ENCODE data around the gene PDK2. TPM values are rescaled to one million over a fixed set of nuclear protein-coding genes. Genes with fewer than 3 reads are reported as not detected.

Gene PDK2
- polyA plus RNA-seq, 3 donors = 103 to 125 (median 110) TPM

GRCh38 chr17:50122945-50123344 is 27.8 kb downstream of the PDK2 start:
- no peak for DNase-seq (ENCODE audit: extremely low read depth in 1 of 11, low read depth in 9 of 11, low spot score in 4 of 11)

GRCh38 chr17:50123649-50124349 is 28.6 kb downstream of the PDK2 start:
- DNase-seq (ENCODE audit: extremely low read depth in 1 of 11, low read depth in 9 of 11, low spot score in 4 of 11) = no peak

DNA sequence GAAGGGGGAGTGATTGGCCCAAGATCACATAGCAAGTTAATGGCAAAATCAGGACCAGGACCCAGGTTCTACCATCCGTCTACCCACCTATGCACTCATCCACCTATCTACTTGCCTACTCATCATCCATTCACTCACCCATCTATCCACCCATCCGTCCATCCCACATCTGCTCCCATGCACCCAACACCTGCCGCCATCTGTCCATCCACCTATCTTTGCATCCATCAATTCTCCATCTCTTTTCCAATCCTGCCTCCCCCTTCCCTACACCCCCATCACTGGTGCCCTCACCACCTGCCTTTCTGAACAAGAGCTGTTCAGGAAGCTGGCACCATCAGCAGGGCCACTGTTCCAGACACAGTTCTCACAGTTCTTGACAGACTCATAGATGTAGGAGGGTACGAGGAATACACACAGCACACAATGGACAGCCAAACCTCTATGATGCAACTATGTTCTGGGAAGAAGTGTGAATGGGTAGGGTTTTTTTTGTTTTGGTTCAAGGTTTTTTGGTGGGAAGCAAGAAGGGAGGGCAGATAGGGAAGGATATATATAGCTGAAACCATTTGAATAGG is 30.4 kb downstream of the PDK2 start:
- no peak for DNase-seq (ENCODE audit: extremely low read depth in 1 of 11, low read depth in 9 of 11, low spot score in 4 of 11)

- no peak for DNase-seq (ENCODE audit: extremely low read depth in 1 of 11, low read depth in 9 of 11, low spot score in 4 of 11)
Measured at GRCh38 chr17:50127697-50128361, 32.7 kb downstream of the PDK2 start.

GRCh38 chr17:50128441-50129352 is 33.5 kb downstream of the PDK2 start:
- DNase-seq (ENCODE audit: extremely low read depth in 1 of 11, low read depth in 9 of 11, low spot score in 4 of 11) = peak in 1 of 11 donors; percentile 42

GRCh38 chr17:50129353-50129727 is 34.2 kb downstream of the PDK2 start:
- DNase-seq (ENCODE audit: extremely low read depth in 1 of 11, low read depth in 9 of 11, low spot score in 4 of 11) = no peak

DNA sequence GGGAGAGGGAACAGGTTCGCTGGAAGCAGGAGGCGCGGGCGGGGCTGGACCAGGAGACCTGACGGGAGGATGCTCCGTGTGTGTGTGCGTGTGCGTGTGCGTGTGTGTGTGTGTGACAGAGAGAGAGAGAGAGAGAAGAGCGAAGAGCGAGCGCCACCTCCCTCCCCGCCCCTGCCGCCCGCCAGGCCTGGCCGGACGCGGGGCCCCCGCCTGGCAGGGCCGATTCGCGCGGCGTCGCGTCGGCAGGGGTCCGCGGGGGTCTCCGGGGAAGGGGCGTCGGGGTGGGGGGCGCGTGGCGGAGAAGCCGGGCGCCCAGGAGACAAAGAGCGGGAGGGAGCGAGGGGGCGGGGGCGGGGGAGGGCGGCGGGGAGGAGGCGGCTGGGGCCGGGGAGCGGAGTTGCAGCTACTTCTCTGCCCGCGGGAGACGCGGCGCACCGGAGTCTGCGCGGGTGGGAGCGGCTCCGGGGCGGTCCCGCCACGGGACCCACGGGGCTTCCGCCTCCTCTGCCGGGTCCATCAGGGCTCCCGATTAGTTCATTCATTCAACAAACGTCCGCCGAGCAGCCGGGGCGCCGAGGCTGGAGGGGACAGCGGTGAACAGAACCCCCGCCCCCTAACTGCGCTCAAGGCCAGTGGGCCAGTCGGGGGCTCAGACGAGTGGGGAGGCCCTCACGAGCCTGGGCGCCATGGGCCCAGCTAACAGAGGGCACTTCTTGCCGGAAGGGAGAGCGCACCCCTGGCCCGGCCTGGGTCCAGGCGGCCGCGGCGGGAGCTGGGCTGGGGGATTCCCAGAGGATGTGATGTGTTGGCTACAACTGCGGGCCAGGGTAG is 34.8 kb downstream of the PDK2 start, which contains the start of gene SAMD14:
Gene SAMD14, minus strand, starts transcription at position 433 of the 831 bp plus-strand sequence. CDS start 5,201 bp downstream, outside the sequence.
- DNase-seq (ENCODE audit: extremely low read depth in 1 of 11, low read depth in 9 of 11, low spot score in 4 of 11) = no peak

DNA sequence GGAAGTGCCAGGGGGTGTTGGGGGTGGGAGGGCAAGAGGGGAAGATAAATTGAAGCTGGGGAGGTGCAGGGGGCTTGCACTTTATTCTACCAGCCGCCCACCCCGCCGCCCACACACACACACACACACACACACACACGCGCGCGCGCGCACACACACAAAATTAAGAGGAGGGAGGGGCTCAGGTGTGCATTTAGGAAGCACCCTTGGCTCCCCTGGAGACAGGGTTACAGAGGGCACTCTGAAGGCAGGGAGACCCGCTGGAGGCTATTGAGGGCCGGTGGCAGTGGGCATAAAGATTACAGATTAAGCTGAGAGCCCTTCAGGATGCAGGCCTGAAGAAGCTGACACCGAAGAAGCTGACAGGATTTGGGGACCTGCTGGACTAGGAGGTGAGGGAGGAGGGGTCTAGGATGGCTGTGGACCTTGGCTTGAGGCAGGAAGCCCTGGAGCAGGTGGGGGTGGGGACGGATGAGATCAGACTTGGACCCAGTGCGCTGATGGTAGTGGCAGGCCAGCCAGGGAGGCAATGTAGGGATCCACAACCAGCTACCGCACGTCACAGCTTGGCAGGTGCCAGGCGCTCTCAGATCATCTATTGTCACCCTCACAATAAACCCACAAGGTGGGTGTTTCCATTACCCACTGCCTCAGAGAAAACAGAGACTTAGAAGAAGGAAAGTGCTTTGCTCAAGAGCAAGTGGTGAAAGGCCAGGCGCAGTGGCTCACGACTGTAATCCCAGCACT is 35.6 kb downstream of the PDK2 start:
- DNase-seq (ENCODE audit: extremely low read depth in 1 of 11, low read depth in 9 of 11, low spot score in 4 of 11) = no peak

- no peak for DNase-seq (ENCODE audit: extremely low read depth in 1 of 11, low read depth in 9 of 11, low spot score in 4 of 11)
Measured at GRCh38 chr17:50132104-50132794, 37.1 kb downstream of the PDK2 start.

DNA sequence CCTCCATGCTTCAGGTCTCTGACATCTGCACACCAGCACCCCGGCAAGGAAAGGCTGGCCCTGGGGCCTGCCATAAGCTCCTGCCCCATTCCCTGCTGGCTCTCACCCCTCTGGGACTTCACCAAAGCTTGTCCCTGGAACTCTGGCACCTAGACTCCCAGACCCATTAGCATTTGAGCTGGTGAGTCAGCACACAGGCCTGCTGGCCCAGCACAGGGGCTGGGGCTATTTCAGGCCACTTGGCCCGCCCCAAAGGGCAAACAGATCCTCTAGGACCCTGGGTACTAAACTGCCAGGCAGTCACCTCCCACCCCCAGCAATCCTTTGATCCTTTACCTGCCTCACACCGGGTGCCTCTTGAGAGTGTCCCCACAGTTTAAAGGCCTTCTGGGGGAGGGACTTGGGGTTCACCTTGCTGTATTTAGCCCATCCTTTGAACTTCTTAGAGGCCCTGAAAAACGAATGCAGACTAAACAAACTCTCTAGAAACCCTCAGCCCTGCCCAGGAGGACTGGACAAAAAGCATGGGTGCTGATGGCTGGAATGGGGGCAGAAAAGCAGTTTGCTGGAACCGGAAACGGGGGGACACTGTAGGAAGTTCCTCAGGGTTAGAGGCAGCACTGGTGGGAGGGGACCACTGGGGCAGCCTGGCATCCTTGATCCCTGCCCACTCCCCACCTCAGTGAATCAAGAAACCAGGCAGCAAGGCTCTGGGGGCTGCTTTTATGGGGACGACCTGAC is 38.0 kb downstream of the PDK2 start:
- no peak for DNase-seq (ENCODE audit: extremely low read depth in 1 of 11, low read depth in 9 of 11, low spot score in 4 of 11)

DNA sequence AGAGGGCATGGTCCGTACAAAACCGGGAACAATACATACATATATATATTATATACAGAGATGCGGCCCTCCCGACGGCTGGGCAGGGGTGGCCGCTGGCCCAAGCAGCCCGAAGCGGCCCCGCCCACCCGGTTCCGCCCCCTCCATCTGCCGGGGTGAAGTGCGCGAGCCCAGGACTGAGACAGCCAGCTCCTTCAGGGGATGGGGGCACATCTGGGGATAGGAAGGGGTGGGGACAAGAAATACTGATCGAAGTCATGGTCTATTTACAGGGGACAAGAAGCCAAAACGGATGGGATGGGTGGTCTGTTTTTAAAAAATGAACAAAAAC is 38.6 kb downstream of the PDK2 start:
- no peak for DNase-seq (ENCODE audit: extremely low read depth in 1 of 11, low read depth in 9 of 11, low spot score in 4 of 11)

DNA sequence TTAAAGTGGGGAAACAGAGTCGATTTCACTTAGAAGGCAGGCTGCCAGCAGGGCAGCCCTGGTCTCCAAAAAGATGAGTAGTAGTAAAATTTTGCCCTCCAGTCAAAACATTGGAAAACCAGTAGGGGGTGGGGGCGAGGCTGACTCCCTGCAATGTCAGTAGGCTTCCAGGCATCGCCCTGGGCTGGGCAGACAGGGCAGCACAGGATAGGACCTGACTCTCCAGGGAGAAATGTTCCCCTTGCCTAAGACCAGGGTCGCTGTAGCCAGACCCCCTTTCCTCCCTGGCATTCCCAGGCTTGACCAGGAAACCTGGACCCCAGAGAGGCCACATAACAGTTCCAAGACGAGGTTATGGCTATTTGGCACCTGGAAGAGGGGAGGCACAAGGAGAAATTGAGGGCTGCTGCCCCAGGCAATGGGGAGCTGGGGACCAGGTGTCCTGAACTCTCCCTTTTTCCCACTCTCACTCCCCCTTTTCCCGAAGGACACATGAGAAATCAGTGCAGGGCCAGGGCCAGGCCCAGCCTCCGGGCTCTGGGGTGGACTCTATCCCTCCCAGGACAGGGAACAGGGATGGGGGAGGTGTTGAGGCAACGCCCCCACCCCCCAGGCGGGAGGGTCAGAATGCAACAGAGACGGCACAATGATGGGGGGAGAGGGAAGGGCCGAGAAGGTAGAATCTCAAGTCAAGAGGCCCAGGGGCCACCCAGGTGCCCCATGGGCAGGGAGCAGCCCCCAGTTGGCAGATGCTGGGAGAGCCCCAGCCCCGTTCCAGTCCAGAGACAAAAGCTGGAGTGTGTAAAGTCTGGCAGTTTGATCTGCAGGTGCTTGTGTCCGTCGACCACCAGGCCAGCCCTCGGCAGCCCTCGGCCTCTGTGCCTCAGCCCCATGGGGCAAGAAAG is 39.3 kb downstream of the PDK2 start:
- no peak for DNase-seq (ENCODE audit: extremely low read depth in 1 of 11, low read depth in 9 of 11, low spot score in 4 of 11)

- no peak for DNase-seq (ENCODE audit: extremely low read depth in 1 of 11, low read depth in 9 of 11, low spot score in 4 of 11)
Measured at GRCh38 chr17:50135316-50136095, 40.4 kb downstream of the PDK2 start.

DNA sequence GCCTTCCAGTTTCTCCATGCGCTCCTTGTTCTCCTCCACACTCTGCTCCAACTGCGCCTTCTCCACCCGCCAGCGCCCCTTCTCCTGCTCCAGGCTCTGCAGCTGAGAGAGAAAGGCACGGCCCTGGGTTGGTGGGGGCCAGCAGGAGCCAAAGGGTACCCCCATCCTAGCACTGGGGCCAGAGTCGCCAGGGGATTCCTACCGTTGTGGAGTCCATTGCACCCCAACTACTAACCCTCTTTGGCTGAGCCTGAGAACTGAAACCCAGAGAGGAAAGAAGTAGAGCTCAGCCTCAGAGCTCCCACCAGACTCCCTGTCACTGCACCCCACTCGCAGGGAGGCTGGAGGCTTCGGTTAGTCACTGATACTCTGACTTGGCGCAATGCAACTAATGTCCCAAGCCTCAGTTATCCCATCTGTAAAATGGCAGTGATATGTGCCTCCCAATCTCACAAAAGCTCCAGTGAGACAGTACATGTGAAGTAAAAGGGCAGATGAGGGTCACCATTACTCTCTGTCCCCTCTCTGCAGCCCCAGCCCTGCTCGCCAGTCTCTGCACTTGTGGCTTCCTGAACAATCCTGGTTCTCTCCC is 41.0 kb downstream of the PDK2 start:
- DNase-seq (ENCODE audit: extremely low read depth in 1 of 11, low read depth in 9 of 11, low spot score in 4 of 11) = no peak

- no peak for DNase-seq (ENCODE audit: extremely low read depth in 1 of 11, low read depth in 9 of 11, low spot score in 4 of 11)
Measured at GRCh38 chr17:50137042-50137441, 41.9 kb downstream of the PDK2 start.

Data from renal cortex interstitium (tissue), 11 donors.